ENCODE results near the gene DPYD.

Gene DPYD

DNA sequence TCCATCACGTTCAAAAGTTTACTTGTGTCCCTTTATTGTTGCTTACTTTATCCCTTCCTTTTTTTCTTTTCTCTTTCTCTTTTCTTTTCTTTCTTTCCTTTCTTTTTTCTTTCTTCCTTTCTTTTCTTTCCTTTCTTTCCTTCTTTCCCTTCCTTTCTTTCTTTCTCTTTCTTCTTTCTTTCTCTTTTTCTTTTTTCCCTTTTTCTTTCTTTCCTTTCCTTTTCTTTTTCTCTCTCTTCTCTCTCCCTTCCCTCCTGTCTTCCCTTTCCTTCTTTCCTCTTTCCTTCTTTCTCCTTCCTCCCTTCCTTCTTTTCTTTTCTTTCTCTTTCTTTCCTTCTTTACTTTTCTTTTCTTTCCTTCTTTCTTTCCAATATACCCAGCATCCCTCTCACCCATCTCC lies 391.2 kb downstream of the DPYD start:
- no peak for DNase-seq (ENCODE audit: low read depth)

DNA sequence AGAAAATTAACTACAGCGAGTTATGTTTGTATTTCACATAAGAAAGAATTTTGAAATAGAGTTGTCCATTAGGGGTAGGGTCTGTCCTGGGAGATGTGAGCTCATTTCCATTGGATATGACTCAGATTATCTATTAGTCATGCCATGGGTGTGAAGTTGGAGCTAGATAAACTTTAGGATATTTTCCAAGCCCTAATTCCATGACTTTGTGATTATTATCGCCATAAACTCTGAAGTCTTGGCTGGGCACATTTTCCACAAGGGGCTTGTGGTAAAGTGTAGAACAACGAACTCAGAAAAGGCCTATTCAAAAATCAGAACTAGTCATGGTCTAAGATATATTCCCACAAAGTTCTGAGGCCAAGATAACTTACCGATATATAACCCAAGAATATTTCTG lies 396.6 kb downstream of the DPYD start:
- no peak for DNase-seq (ENCODE audit: low read depth)

- DNase-seq (ENCODE audit: low read depth): no peak
Measured at GRCh38 chr1:97516588-97516987, 404.2 kb downstream of the DPYD start.

DNA sequence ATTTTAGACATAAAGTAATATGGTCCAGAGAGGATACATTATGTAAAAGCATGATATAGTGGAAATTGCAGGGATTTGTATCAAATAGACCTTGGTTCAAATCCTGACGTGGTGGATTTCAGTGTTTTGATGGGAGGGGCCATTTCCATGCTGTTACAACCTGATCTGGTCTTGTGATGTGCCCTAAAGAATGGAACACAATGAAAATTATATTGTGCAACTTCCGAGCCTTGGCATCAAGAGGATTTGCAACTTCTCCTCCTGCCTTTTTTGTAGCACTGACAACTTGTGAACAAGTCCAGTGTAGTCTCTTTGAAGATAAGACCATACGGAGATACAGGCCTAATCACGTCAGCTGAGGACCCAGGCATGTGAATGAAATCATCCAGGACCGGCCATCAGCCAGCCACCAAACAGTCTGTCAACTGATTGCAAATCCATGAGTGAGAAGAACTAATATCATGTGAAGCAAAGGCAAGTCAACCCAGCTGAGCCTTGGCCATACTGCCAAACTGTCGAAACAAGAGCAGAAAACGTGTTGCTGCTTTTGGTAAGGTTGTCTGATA lies 412.1 kb downstream of the DPYD start:
- DNase-seq (ENCODE audit: low read depth): no peak

DNA sequence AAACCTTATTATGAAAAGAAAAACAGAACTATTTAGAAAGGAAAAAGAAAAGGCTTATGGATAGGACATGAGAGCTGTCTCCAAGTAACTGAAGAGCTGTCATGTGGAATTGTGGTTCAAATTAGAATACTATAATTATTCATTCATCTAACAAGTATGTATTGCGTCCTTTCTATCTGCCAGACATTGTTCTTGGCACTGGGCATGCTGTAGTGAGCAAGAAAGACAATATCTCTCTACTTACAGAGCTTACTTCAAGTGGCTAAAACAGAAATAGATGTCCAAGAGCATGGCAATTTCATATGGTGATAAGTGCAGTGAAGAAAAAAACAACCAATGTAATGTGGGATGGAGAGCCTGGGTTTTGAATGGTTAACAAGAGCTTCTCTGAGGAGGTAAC lies 413.0 kb downstream of the DPYD start:
- no peak for DNase-seq (ENCODE audit: low read depth)

DNA sequence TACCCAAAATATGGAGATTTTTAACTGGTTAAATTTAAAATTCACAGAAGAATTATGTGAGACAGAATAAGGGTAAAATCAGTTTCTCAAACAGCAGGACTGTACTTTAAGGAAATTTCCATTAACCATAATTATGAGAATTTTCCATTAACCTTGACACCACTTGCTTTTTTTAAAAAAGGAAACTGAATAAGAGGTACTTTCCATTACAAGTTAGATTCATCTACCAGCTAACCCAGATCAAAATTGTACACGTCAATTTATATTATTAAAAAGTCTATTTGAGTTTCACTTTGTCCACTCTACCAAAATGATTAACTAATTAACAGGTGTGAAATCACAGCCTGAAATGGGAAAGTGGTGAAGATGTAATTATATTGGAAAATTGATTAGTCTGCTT lies 414.5 kb downstream of the DPYD start:
- DNase-seq (ENCODE audit: low read depth): no peak

- no peak for DNase-seq (ENCODE audit: low read depth)
Measured at GRCh38 chr1:97505816-97506215, 415.0 kb downstream of the DPYD start.

DNA sequence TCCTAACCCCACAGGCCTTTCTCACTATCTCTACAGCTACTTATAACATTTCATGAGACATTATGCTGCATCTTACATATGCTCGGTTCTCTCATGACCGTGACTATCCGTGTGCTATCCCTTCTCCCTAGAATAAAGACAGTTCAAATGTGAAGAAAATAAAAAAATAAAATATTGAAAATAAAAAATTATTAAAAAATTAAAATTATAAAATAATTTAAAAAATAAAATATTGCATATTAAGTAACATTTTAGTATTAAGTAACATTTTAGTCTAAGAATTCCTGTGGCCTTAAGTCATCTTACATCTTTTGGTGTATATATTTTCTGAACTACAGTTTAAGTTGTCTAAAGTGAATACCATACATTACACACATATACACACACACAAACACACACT lies 415.5 kb downstream of the DPYD start:
- no peak for DNase-seq (ENCODE audit: low read depth)

- no peak for DNase-seq (ENCODE audit: low read depth)
Measured at GRCh38 chr1:97502360-97502759, 418.5 kb downstream of the DPYD start.

DNA sequence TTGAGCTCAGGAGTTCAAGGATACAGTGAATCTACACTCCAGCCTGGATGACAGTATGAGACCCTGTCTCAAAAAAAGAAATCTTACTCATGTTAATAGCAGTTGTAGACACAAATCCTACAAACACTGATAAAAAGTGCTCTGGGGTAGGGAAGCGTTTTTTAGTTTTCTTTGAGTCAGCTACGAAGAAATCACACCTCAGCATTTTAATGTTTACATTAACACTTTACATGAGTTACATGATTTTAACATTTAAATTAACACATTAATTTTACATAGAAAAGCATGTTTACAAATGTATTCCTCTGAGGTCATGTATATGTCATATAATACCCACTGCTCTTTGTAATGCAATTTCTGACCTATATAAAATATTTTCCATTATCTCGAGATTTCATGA lies 419.2 kb downstream of the DPYD start:
- no peak for DNase-seq (ENCODE audit: low read depth)

- DNase-seq (ENCODE audit: low read depth): no peak
Measured at GRCh38 chr1:97500760-97501159, 420.1 kb downstream of the DPYD start.

DNA sequence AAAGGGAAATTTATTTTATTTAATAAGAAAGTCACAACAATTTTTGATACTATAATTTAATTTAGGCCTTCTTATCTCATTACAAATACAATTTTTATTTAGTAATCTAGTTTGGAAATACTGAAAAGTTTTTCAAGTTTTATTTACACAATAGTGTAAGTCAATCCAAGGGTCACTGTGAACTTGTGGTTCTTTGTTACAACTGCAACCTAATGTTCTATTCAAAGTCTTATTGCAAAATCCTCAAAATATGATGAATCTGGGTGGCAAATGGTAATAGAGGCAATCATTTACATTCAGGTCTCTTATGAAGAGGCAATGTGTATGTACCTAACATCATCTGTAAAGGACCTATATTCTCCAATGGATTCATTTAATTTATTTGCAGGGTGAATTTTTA lies 421.2 kb downstream of the DPYD start:
- no peak for DNase-seq (ENCODE audit: low read depth)

DNA sequence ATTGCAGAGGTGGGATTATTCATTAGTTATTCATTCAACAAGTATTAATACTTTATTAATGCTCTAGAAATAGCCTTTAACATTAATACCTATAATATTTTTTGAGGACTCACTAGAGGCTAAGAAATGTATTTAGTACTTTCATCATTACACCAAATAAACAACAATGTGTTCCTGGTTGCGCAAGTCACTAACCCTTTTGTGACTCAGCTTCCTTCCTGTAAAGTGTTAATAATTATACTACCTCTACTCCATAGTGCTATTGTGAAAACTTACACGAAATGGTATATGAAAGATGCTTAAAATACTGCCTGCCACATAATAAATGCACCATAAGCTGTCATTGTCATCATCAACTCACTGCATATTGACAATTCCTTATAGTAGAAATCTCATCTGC lies 431.0 kb downstream of the DPYD start:
- DNase-seq (ENCODE audit: low read depth): no peak

DNA sequence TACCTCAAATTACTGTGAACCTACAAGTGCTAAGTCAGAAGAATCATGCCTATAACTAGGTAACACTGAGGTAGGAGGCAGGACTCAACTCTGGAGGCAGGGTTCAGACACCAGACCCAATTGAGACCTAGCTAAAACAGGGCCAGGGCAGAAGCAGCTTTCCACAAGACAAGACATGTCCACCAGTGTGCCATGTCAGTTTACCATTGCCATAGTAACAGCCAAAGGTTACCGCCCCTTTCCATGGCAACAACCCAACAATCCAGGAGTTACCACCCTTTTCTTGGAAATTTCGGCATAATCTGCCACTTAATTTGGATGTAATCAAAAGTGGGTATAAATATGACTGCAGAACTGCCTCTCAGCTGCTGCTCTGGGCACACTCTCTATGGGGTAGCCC lies 432.3 kb downstream of the DPYD start:
- DNase-seq (ENCODE audit: low read depth): no peak

GRCh38 chr1:97482022-97482421 lies 438.8 kb downstream of the DPYD start:
- DNase-seq (ENCODE audit: low read depth): no peak

DNA sequence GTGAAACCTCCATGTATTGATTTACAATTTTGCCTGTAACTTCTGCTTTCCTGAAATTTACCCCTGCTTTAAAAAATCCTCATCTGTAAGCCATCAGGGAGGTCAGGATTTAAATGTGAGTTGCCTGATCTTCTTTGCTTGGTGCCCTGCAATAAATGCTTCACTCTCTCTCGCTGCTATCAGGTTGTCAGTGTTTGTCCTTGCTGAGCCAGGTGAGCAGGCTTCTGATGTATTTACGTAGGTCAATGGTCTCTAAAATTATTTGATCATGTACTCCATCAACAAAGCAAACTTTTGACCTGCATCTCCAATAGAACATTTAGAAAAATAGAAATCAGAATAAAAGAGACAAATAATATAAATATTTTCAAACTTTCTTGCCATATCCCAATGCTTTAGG lies 453.4 kb downstream of the DPYD start:
- no peak for DNase-seq (ENCODE audit: low read depth)

GRCh38 chr1:97464305-97464704 lies 456.5 kb downstream of the DPYD start:
- DNase-seq (ENCODE audit: low read depth): no peak

GRCh38 chr1:97461782-97462181 lies 459.1 kb downstream of the DPYD start:
- no peak for DNase-seq (ENCODE audit: low read depth)

- no peak for DNase-seq (ENCODE audit: low read depth)
Measured at GRCh38 chr1:97457446-97458089, 463.3 kb downstream of the DPYD start.

GRCh38 chr1:97451944-97452343 lies 468.9 kb downstream of the DPYD start:
- no peak for DNase-seq (ENCODE audit: low read depth)

GRCh38 chr1:97451046-97451826 lies 469.6 kb downstream of the DPYD start:
- no peak for DNase-seq (ENCODE audit: low read depth)

DNA sequence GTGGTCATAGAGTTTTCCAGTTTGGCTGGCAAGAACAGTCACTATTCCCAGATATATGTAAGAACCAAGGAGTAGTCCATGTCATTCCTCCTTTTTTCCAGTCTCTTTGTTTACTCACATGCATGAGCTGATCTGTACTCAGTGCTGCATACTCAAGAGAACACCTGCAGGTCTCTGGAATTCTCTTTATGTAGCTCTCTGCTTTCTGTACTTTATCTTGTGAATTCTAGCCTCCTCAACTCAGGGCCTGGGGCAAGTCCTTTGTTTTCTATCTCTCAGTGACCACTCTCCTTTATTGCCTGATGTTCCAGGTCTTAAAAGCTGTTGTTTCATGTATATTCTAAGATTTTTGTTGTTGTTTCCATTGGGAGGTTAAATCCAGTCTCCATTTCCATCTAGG lies 478.9 kb downstream of the DPYD start:
- DNase-seq (ENCODE audit: low read depth): no peak

GRCh38 chr1:97433824-97434177 lies 487.0 kb downstream of the DPYD start:
- DNase-seq (ENCODE audit: low read depth): no peak
